ENCODE measurements around the gene SMYD3.
"Not testable (repeated sequence)": the region's sequence is repeated elsewhere in the genome, so short reads cannot be mapped to it uniquely, and the experiment has no call there.

Gene SMYD3

GRCh38 chr1:245988393-245989078 is 518.5 kb downstream of the SMYD3 start:
- DNase-seq (ENCODE audit: low spot score): no peak

- no peak for DNase-seq (ENCODE audit: low spot score)
Observed at GRCh38 chr1:245987997-245988392, 519.1 kb downstream of the SMYD3 start.

GRCh38 chr1:245987577-245987976 is 519.5 kb downstream of the SMYD3 start:
- DNase-seq (ENCODE audit: low spot score): no peak

- no peak for DNase-seq (ENCODE audit: low spot score)
Observed at GRCh38 chr1:245987219-245987545, 519.9 kb downstream of the SMYD3 start.

GRCh38 chr1:245986404-245987218 is 520.5 kb downstream of the SMYD3 start:
- DNase-seq (ENCODE audit: low spot score): no peak

DNA sequence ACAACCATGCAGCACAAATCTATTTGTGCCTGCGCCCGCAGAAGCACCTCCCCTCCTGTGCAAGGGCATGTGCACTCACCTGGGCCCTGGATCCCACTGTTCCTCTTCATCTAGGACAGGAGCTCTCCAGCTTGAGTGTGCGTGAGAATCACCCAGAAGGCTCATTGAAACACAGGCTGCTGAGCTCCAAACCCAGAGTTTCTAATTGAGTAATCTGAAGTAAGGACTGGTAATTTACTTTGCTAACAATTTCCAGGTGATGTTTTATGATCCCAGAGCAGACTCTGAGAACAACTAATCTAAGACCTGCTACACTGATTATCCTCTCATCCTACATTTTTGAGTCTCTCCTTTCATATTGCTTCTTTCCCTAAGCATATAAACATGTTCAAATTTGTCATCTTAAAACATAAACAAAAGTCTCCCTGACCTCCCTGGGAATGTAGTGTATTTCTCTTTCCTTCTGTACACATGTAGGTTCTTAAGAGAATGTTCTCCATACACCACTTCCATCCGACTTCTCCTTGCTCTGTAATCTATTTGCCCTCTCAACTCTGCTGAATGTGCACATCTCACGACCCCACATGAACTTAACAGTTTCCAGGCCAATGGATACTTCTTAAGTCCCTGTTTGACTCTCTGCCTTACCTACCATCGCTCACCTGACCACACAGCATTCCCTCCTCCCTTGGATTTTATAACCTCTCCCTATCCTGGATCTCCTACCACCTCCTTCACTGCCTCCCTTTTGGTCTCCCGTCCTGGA is 522.5 kb downstream of the SMYD3 start:
- DNase-seq (ENCODE audit: low spot score): no peak

GRCh38 chr1:245983294-245983967 is 523.6 kb downstream of the SMYD3 start:
- DNase-seq (ENCODE audit: low spot score): no peak

DNA sequence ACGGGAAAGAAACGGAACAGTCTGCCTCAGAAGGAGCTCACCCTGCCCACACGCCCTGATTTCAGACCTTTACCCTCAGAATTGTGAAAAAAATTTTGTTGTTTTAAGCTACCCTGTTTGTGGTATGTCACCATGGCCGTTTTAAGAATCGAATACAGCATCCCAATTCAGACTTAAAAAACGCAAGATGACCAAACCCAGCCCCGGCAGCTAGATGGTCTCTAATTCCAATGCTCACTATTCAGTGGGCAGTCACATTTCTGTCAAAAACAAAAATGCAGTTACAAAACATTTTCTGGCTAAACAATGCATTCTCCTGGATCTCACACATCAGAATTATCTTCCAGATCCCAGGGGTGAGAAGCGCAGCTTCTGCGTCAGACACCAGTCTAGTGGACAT is 527.5 kb downstream of the SMYD3 start:
- no peak for DNase-seq (ENCODE audit: low spot score)

DNA sequence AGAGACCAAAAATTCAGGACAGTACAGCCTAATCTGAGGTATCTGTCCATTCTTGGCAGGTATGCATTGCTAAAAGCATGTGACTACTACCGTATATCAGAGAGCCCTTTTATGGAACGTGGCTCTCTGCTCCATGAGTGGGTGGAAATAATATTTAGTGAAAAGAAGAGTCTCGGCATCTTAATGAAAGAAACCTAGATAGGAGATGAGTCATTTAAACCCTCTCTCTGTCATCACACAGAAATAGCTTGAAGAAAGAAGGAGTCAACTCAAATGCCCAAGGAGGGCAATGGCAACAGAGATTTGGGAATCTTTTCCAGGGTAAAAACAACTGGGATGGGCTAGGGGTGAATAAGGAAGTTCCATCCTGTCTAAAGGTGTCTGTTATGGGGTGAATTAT is 528.2 kb downstream of the SMYD3 start:
- DNase-seq (ENCODE audit: low spot score): no peak

DNA sequence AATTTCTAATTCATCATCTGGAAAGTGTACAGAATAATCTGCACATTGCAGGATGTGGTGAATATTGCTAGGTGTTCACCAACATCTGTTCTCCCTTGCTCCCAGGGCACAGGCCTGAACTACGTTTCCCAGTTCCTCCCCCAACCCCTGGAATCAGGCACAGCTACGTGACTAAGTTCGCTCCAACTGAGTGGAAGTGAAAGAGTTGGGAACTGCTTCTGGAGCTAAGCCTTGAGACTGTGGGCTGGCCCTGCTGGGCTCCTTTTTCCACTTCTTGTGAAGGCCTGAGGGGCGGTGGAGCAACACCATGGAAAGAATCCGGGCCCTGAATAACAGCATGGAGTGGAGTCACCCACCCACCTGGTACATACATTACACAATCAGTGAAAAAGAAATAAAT is 534.6 kb downstream of the SMYD3 start:
- no peak for DNase-seq (ENCODE audit: low spot score)

GRCh38 chr1:245971711-245972085 is 535.4 kb downstream of the SMYD3 start:
- no peak for DNase-seq (ENCODE audit: low spot score)

GRCh38 chr1:245971076-245971710 is 535.9 kb downstream of the SMYD3 start:
- DNase-seq (ENCODE audit: low spot score): not testable (repeated sequence)

GRCh38 chr1:245969283-245969682 is 537.8 kb downstream of the SMYD3 start:
- no peak for DNase-seq (ENCODE audit: low spot score)

- no peak for DNase-seq (ENCODE audit: low spot score)
Observed at GRCh38 chr1:245968775-245969174, 538.3 kb downstream of the SMYD3 start.

GRCh38 chr1:245965398-245965797 is 541.7 kb downstream of the SMYD3 start:
- no peak for DNase-seq (ENCODE audit: low spot score)

- DNase-seq (ENCODE audit: low spot score): no peak
Observed at GRCh38 chr1:245963649-245964048, 543.4 kb downstream of the SMYD3 start.

- DNase-seq (ENCODE audit: low spot score): no peak
Observed at GRCh38 chr1:245962453-245962852, 544.6 kb downstream of the SMYD3 start.

- DNase-seq (ENCODE audit: low spot score): no peak
Observed at GRCh38 chr1:245961137-245961540, 545.9 kb downstream of the SMYD3 start.

DNA sequence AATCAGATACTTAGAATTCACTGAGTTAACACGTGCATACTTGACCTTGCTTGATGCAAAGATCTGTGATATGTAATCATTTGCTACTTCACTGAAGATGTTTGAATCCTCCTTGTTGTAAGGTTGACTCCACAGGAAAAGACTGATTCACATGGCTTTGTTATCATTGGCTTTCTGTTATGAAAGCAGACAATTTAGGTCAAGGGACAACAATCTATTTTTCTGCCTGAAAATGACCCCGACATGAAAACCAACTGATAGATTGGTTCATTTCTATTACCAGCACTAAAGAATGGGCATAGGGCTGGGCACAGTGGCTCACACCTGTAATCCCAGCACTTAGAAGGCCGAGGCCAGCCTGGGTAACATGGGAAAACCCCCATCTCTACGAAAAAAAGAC is 546.9 kb downstream of the SMYD3 start:
- DNase-seq (ENCODE audit: low spot score): no peak

GRCh38 chr1:245958016-245958415 is 549.1 kb downstream of the SMYD3 start:
- no peak for DNase-seq (ENCODE audit: low spot score)

DNA sequence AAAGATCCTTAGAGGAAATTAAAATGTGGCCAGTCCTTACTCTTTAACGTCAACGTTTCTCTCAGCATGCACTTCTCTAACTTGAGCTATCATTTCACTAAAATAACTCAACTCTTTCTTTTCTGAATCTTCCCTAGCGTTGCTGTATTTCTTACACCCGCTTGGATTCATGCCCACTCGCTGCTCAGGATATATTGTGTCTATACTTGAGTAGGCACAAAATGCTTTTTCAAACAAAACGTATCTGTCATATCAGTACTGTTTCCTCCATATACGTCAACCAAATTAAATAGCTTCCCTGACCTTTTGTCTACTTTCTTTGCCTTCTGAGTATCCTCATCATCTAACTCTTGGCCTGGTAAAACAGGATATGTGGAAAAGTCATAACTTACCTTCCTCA is 549.7 kb downstream of the SMYD3 start:
- no peak for DNase-seq (ENCODE audit: low spot score)

GRCh38 chr1:245956225-245956624 is 550.9 kb downstream of the SMYD3 start:
- DNase-seq (ENCODE audit: low spot score): peak; percentile 77
